Astrocyte (in vitro differentiated cells and primary cell): ENCODE data around the gene LSP1. TPM values are rescaled to one million over a fixed set of nuclear protein-coding genes. Genes with fewer than 3 reads are reported as not detected.

Source experiments
- DNase-seq: peaks from one replicate; pipeline ENCODE4 v3.0.0-alpha.2; 2010; ENCODE audit warnings: low read depth
- FAIRE-seq: peaks from 2 replicates; lab custom pipeline; 2011; peaks lifted over from hg19 to GRCh38; lab: Jason Lieb, UNC
- H2AFZ ChIP-seq: 2 replicates; pipeline ENCODE4 v1.6.0; 2012; ENCODE audit warnings: low read depth, low read length, inconsistent platforms
- H3K27ac ChIP-seq: 2 replicates; pipeline ENCODE4 v1.5.1; 2011; ENCODE audit warnings: low read depth, low read length, inconsistent platforms
- H3K27me3 ChIP-seq: 2 replicates; pipeline ENCODE4 v1.6.0; 2011; ENCODE audit warnings: low read length, inconsistent platforms; ENCODE audit not compliant: insufficient read depth
- H3K36me3 ChIP-seq: 2 replicates; pipeline ENCODE4 v1.5.1; 2011; ENCODE audit warnings: low read length, inconsistent platforms; ENCODE audit not compliant: insufficient read depth
- H3K4me1 ChIP-seq: 2 replicates; pipeline ENCODE4 v1.5.1; 2011; ENCODE audit warnings: low read length, inconsistent platforms; ENCODE audit not compliant: insufficient read depth
- H3K4me2 ChIP-seq: 2 replicates; pipeline ENCODE4 v1.6.0; 2012; ENCODE audit warnings: low read length, inconsistent platforms
- H3K4me3 ChIP-seq: 2 replicates; pipeline ENCODE4 v1.5.1; 2011; ENCODE audit warnings: low read depth, mild to moderate bottlenecking, low read length, inconsistent platforms; ENCODE audit not compliant: insufficient read depth
- H3K79me2 ChIP-seq: 2 replicates; pipeline ENCODE4 v1.6.0; 2012; ENCODE audit warnings: mild to moderate bottlenecking, low read length, inconsistent platforms; ENCODE audit not compliant: insufficient read depth
- H3K9ac ChIP-seq: 2 replicates; pipeline ENCODE4 v1.6.0; 2012; ENCODE audit warnings: mild to moderate bottlenecking, low read length, inconsistent platforms
- H3K9me3 ChIP-seq: 2 replicates; pipeline ENCODE4 v1.5.1; 2012; ENCODE audit warnings: low read depth, mild to moderate bottlenecking, low read length, inconsistent platforms; ENCODE audit not compliant: insufficient read depth
- H4K20me1 ChIP-seq: 2 replicates; pipeline ENCODE4 v1.6.0; 2012; ENCODE audit warnings: low read length, inconsistent platforms; ENCODE audit not compliant: insufficient read depth
- H3K27ac Mint-ChIP-seq: one replicate; pipeline ENCODE4 v1.8.0; 2021; ENCODE audit warnings: mild to moderate bottlenecking, mixed read lengths; ENCODE audit not compliant: unreplicated experiment
- H3K27me3 Mint-ChIP-seq: one replicate; pipeline ENCODE4 v1.8.0; 2021; ENCODE audit warnings: low read depth, mixed read lengths; ENCODE audit not compliant: unreplicated experiment
- H3K36me3 Mint-ChIP-seq: one replicate; pipeline ENCODE4 v1.8.0; 2021; ENCODE audit warnings: low read depth, mixed read lengths; ENCODE audit not compliant: unreplicated experiment
- H3K4me1 Mint-ChIP-seq: one replicate; pipeline ENCODE4 v1.8.0; 2021; ENCODE audit warnings: low read depth, mixed read lengths; ENCODE audit not compliant: unreplicated experiment
- H3K4me3 Mint-ChIP-seq: one replicate; pipeline ENCODE4 v1.8.0; 2021; ENCODE audit warnings: mild to moderate bottlenecking, moderate library complexity, mixed read lengths; ENCODE audit not compliant: unreplicated experiment
- H3K9me3 Mint-ChIP-seq: one replicate; pipeline ENCODE4 v1.8.0; 2021; ENCODE audit warnings: mild to moderate bottlenecking, mixed read lengths; ENCODE audit not compliant: unreplicated experiment
- CTCF ChIP-seq: IDR thresholded peaks from 2 replicates; pipeline ENCODE4 v1.5.1; 2011; ENCODE audit warnings: low read depth, mild to moderate bottlenecking, inconsistent platforms, low read length, moderate library complexity; ENCODE audit not compliant: insufficient read depth
- EZH2 ChIP-seq: IDR thresholded peaks from 2 replicates; pipeline ENCODE4 v1.6.1; 2012; ENCODE audit warnings: mild to moderate bottlenecking, low read length, inconsistent platforms; ENCODE audit not compliant: insufficient read depth
- total RNA-seq: library from RNA; stranded (reverse); gene quantifications from 2 replicates; pipeline ENCODE4 v1.2.1, GENCODE V29; 2021

The LSP1 gene
- total RNA-seq, 1 donor from 2014 or later = 1.3 TPM

- Mint-ChIP-seq H3K36me3 (no peaks in the 10 kb centered on the region), H3K9me3 (no peaks in the 10 kb centered on the region), H3K27me3 (peaks cover 16% of the 10 kb centered on the region), H3K4me3 (no peak overlapping the region), H3K27ac (no peak overlapping the region), H3K4me1 (no peaks in the 10 kb centered on the region)
- Histone ChIP-seq H4K20me1 (no peaks in the 10 kb centered on the region), H3K4me1 (no peaks in the 10 kb centered on the region), H3K4me3 (no peak overlapping the region), H3K27ac (no peak overlapping the region), H3K79me2 (no peaks in the 10 kb centered on the region), H3K9ac (no peak overlapping the region), H2AFZ (no peak overlapping the region), H3K27me3 (no peaks in the 10 kb centered on the region), H3K9me3 (no peaks in the 10 kb centered on the region), H3K36me3 (no peaks in the 10 kb centered on the region), H3K4me2 (no peak overlapping the region)
- DNase-seq (no peak), FAIRE-seq (no peak)
- no peak for TF ChIP-seq EZH2
- no peak for TF ChIP-seq CTCF
Observed at GRCh38 chr11:1855886-1856265, 3.0 kb downstream of the LSP1 start.

GRCh38 chr11:1856306-1857005, 3.6 kb downstream of the LSP1 start:
- H3K9me3 ChIP-seq = no peaks in the 10 kb centered on the region
- no peaks in the 10 kb centered on the region for H3K27me3 ChIP-seq
- no peak overlapping the region for H2AFZ ChIP-seq
- no peak overlapping the region for H3K27ac Mint-ChIP-seq
- H3K27ac ChIP-seq = no peak overlapping the region
- H3K79me2 ChIP-seq = no peaks in the 10 kb centered on the region
- no peak overlapping the region for H3K4me2 ChIP-seq
- no peak overlapping the region for H3K4me3 Mint-ChIP-seq
- H3K9me3 Mint-ChIP-seq = no peaks in the 10 kb centered on the region
- TF ChIP-seq EZH2 (no peak), CTCF (no peak)
- DNase-seq (no peak), FAIRE-seq (no peak)
- H3K4me1 Mint-ChIP-seq = no peaks in the 10 kb centered on the region
- H3K4me1 ChIP-seq = no peaks in the 10 kb centered on the region
- H4K20me1 ChIP-seq = no peaks in the 10 kb centered on the region
- peaks cover 16% of the 10 kb centered on the region for H3K27me3 Mint-ChIP-seq
- H3K36me3 Mint-ChIP-seq = no peaks in the 10 kb centered on the region
- H3K36me3 ChIP-seq = no peaks in the 10 kb centered on the region
- no peak overlapping the region for H3K4me3 ChIP-seq
- H3K9ac ChIP-seq = no peak overlapping the region

DNA sequence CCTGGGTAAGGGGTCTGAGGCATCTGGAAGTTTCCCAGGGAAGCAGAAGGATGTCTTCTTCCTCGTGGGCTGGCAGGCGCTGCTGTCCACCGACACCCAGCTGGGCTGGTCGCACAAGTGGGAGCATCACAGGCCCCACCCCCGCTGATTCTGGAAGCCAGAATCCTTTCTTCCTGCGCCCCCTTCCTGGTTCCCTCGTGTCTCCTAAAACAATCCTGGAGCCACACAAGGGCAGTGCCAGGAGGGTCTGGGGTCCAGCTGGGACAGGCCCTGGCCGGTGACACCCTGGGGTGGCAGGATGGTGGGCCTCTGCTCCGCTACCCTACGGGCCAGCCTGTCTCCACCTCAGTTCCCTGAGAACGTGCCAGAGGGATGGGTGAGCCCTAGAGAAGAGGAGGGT, 4.2 kb downstream of the LSP1 start:
- DNase-seq = no peak
- no peak overlapping the region for H2AFZ ChIP-seq
- Mint-ChIP-seq H3K9me3 (no peaks in the 10 kb centered on the region), H3K27me3 (peaks cover 16% of the 10 kb centered on the region), H3K4me1 (no peaks in the 10 kb centered on the region), H3K27ac (no peak overlapping the region), H3K4me3 (no peak overlapping the region), H3K36me3 (no peaks in the 10 kb centered on the region)
- no peaks in the 10 kb centered on the region for H4K20me1 ChIP-seq
- no peaks in the 10 kb centered on the region for H3K27me3 ChIP-seq
- FAIRE-seq = no peak
- no peak overlapping the region for H3K4me3 ChIP-seq
- no peak overlapping the region for H3K9ac ChIP-seq
- H3K9me3 ChIP-seq = no peaks in the 10 kb centered on the region
- H3K4me1 ChIP-seq = no peaks in the 10 kb centered on the region
- H3K79me2 ChIP-seq = no peaks in the 10 kb centered on the region
- no peaks in the 10 kb centered on the region for H3K36me3 ChIP-seq
- no peak overlapping the region for H3K27ac ChIP-seq
- TF ChIP-seq EZH2 = no peak
- no peak for TF ChIP-seq CTCF
- no peak overlapping the region for H3K4me2 ChIP-seq
